GM19023 (cell line): ENCODE results near the gene CACNA1C.

Experiments used
- ATAC-seq: cut with Tn5 transposase; IDR thresholded peaks from one replicate; pipeline ENCODE4 v1.9.1; 2021; ENCODE audit warnings: mild to moderate bottlenecking, moderate library complexity; ENCODE audit not compliant: unreplicated experiment

The CACNA1C gene

DNA sequence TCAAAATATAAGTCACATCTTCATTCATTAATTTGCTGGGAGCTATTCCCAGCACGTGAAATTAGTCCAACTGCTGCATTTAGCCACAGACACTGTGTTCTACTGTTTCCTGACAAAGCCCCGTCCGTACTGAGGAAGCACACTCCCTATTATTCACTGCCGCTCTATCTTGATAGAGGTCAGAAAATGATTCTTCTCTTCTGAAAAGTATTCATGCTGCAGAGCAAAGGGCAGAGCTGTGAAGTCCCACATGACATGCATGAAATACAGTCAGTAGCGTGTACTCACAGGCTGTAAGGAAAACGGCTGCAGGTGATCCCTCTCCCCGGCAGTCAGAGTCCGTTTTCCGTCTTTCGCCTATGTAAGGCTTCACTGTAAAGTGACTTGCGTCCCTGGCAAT is 439.4 kb downstream of the CACNA1C start:
- no peak for ATAC-seq

DNA sequence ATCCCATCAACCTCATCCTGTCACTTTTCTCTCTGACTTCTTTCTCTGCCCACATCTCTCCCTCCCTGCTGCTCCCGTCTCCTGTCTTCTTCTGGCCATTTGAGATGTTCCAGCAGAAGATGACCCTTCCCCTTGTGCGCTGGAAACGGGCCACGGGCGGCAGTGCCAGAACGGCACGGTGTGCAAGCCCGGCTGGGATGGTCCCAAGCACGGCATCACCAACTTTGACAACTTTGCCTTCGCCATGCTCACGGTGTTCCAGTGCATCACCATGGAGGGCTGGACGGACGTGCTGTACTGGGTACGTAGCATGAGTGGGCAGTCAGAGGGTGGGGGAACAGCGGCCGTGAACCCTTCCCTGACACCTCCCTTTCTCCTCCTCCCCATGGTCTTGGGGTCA is 440.3 kb downstream of the CACNA1C start:
- ATAC-seq: no peak

DNA sequence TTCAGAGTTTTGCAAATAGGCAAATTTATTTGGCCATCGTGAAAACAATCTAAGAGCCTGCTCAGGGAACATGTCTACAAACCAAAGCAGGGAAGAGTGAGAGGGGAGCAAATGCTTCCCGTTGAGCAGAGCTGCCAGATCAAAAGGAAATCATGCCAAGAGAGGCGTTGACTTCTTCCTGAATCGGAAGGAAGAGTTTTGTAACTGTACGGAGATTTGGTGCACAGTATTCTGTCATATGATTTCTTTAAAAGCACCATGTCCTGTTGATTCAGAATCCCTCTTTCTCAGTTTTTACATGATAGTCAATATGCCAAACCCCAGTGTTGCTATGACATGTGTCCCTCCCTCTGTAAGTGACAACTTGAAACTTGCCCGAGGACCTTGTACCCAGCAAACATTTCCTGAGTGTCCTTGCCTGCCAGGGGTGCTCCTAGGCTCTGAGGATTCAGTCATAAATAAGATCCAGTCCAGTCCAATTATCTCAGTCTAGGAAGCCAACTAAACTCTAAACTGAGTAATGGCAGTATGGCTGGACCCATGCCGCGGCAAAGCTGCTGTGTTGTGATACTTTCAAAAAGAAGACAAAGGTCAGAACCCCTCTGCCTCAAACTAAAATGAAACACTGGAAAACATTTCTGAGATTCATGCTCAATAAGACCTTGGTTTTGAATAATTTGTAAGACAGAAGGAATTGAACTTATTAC is 441.9 kb downstream of the CACNA1C start:
- ATAC-seq: no peak

DNA sequence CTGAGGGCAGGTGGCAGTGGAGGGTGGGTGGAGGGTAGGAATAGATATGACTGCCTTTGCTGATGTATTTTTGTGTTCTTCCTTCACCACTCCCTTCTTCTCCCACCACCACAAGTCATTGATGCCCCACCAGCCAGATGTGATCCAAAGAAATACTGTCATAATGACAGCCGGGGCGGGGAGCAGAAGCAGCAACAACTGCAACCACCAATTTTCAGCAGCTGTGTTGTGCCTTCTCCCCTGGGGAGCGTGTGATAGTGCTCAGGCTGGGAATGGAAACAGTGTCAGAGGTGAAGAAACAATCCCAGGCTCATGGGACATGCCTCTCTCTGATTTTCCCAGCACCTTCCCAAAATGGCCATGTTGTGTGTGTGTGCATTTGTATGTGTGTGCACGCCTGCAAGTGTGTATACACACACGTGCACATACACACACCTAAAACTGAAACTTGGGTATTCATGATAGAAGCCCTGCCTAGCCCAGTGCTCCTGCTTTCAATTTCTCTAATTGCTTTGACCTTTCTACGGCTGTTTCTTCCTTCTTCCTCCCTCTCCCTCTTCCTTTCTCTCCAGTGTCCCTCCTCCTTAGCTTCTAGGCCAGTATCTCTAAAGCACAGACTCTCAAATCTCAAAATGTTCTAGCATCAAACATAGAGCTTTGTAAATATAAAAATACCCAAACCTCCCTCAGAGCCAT is 442.8 kb downstream of the CACNA1C start:
- ATAC-seq: no peak

DNA sequence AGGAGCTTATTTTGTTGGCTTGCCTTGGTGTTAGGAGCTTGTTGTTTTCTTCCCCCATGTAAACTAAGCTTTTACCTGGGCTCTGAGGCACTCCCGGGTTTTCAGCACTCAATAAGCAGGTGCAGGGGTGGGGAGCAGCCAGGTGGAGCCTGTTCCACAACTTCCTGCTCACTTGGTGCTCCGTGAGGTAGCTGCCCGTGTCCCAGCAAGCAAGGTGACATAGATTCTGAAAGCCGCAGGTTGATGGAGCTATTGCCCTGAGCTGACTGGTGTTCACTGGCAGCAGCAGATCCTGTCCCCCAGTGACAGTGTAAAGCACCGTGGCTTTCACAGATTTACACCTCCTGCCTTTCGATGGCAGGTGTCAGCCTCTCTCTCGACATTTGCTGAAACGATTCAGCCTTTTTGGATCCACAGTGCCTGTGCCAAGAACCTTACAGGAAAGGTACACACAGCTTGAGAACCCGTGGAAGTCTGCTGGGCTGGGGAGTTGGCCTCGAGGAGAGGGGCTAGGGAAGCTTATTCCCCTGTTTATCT is 446.2 kb downstream of the CACNA1C start:
- no peak for ATAC-seq

DNA sequence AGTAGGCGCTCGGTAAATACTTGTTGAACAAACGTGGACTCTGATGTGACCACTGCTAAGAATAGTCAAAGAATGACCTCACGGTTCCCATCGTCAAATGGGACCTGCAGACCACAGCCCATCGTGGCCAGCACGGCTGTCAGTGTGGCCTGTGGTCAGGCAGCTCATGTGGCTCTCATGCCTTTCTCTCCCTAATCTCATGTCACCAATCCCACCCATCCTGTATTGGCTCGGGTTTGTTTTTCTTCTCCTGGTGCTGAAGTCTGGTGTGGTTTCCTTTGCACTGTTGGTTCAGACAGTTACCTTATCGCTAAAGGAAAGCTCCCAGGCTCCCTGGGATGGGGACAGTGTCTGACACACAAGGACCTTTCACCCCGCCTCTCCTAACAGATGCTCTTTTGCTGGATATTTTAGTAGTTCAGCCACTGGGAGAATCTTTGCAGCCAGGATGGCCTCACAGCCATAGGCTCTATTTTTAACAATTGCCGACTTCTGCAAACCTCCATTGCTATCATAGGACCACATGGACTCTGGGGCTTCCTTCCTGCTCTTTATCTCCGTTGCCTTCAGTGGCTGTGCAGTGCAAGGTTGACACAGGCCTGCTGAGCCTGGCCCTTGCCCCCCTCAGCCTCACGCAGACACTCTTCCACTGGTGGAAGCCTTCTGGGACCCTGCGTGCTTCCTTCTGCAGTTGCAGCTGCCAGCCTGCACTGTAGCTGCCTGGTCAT is 448.8 kb downstream of the CACNA1C start:
- ATAC-seq: no peak

DNA sequence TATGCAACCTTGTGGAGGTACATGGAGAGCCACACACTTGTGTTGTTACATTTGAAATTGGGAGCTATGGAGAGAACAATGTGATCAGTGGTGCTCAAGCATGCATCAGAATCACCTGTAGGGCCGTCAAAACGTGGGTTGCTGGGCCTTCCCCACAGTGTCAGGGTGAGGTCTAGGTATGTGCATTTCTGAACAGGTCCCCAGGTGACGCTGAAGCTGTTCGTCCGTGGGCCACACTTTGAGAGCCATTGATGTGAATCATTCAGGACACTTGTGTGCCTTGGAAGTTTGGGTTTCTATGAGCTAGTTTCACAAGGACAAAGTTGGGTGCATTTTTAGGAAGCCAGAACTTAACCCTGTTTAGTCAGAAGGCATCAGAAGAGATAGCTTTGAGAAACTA is 450.2 kb downstream of the CACNA1C start:
- ATAC-seq: no peak

DNA sequence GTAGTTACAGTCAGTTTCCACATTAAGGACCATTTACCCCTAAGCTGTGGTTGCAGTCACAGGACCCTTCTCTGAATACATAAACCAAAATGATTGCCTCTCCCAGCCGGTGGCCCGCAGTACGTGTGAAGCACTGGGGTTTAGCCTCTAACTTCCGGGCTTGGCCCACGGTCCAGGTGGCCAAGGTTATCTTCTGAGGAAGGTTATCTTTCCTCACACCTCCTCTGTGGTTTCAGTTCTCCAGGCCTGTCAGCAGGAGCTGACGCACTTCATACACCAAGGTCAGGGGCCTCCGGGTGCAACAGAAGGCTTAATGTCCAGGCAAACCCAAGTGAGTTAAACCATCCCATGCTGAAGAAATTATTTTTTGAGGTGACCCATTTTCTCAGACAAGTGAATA is 451.0 kb downstream of the CACNA1C start:
- no peak for ATAC-seq

DNA sequence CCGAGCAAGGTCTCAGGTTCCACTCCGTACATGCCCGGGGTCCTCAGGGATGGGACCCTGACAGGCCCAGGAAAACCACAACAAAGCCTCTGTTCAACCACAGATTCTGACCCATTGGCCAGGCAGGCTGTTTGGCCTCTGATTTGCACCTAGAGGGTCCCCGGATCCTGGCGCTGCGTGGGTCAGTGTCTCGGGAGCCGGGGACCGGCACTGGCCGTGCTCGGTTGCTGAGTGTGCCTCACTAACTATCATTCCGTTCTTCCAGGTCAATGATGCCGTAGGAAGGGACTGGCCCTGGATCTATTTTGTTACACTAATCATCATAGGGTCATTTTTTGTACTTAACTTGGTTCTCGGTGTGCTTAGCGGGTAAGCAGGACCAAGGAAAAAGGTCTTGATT is 451.8 kb downstream of the CACNA1C start:
- no peak for ATAC-seq

DNA sequence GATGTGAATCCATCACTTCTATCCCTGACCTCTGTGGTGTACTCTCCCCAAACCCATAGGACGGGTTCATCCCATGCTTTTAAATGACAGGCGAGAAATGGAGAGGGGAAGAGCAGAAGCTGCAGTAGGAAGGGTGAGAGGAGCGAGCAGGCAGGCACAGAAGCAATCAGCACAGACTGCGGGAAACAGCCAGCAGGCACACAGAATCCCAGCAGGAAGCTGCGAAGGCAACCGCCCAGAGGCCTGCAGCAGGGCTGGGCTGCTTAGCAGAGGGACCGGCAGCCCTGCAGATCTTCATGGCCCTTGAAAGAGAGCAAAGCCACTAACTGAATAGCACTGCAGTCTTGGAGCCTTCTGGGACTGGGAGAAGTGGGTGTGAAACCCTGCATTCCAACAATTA is 455.0 kb downstream of the CACNA1C start:
- ATAC-seq: no peak

DNA sequence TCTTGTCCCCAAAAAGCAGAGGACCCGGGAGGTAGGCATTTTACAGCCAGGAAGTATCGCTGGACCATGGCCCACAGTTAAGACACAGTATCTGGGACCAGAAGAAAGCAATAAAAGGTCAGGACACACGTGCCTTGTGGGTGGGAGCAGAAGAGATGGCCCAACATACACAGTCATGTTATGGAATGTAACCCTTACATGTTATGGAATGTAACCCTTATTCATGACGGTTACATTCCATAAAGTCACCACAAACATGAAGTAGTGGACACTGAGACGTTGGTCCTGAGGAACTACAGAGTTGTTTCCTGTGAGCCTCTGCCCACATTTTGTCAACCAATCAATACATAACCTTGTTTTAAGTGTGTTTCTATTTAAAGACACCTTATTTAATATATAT is 456.4 kb downstream of the CACNA1C start:
- ATAC-seq: no peak

DNA sequence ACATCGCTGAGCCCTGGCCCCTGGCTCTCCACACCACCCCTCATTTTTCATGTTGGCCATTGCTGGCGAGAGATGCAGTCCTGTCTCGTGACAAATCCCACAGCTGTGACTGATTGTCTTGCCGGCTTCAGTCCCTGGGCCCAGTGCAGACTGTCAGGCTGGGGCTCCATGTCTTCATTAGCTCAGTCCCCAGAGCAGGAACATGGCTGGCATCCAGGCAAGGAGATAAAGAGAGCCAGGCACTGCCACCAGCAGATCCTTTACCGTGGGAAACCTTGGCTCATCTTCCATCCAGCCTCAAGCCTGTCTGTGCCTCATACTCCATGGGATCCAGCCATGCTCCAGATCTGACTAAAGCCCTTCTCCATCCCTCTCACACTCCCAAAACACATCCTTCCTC is 457.3 kb downstream of the CACNA1C start:
- no peak for ATAC-seq

DNA sequence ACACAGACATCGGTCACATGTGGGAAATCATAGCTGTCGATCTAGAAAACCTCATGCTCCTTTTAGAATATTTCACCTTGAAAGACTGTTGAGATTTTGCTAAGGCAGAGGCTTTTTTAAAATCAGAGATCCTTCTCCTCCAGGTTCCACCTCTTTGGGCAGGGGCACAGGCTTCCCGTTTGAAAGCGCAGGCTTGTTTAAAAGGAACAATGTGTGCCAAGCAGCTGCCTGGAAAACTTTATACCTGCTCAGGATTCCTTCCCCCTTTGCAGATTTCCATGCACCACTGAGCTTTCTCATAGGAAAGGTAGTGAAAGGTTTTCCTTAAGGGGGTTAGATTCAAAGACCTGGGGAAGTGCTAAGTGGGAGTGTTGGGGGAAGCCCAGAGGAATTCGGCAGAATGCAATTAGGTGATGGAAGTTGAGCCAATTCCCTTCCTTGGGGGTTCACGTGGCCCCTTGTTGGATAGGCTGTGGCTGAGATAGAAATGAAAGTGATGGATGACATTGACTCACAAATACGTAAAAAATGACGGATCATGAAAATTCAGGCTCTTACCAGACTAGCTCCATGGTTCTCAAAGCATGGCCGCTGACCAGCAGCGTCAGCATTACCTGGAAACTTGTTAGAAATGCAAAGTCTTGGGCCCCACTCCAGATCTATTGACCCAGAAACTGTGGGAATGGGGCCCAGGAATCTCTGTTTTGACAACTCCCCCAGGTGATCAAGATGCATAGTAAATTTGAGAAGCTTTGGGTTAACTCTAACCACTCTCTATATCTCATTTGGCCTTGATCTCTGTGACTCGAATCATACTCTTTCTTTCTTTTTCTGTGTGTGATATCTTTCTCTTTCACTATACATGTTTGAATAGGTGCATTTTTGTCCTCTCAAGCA is 460.6 kb downstream of the CACNA1C start:
- no peak for ATAC-seq

DNA sequence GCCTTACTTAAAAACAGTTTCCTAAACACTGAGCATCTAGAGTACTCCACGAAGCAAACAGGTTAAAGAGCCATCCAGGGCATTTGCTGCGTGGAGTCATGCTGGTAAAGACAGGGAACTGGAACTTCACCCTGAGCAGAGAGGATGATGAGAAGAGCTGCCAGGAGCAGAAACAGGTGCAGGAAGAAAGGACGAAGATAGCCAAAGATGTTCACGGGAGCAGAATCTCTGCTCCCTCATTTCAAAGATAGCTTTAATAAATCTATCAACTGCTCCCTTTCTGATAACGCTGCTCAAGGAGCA is 461.2 kb downstream of the CACNA1C start:
- no peak for ATAC-seq

DNA sequence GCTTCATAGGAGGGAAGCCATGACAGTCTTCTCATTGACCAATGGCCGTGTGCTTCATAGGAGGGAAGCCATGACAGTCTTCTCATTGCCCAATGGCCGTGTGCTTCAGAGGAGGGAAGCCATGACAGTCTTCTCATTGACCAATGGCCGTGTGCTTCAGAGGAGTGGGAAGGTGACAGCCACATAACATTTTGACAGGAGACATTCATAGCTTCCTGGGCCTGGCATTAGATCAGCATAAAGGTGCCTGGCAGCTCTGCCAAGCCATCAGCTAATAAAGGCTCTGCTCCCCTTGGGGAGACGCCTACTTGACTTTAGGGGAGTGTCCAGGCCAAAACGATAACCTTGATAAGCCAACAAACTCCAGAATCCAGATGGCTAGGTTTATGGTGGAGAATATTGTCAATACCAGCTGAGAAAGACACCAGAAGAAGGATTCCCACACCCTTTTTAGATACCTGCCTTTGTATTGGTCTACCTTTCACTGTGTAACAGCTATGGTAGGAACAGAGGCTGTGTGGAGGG is 468.0 kb downstream of the CACNA1C start:
- no peak for ATAC-seq

DNA sequence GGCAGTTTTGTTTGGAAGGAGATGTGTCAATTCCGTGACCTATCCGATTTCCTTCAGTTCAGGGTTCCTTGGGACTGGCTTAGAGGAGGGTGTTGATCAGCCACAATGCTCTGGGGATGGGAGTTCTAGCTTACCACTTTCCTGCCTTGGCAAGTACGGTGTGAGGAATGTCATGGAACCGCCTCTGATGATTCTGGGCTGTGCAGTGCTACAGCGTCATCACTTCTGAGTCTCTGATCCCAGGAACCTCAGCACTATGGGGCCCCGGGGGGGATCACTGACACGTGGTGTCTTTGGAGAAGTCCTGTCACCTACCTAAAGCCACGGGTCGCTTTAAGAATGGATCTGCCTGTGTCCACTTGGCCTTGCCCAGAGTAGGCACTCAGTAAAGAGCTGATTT is 470.5 kb downstream of the CACNA1C start:
- no peak for ATAC-seq

DNA sequence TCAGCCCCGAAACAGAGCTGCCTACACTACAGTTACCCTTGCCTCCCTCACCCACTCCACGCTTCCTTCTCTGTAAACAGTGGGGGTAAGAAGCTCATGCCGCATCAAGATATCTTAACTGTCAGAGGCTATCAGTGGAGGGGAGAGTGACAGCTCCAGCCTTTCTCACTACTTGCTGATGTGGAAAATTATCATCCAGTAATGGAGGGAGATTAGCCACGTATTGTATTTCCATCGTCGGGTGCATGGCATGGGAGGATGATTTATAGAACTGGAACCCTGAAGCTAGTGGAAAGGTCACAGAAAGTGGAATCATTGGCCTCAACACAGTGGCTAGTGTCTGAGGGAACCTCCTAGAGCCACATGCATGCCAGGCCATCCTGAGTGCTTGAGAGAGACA is 471.1 kb downstream of the CACNA1C start:
- no peak for ATAC-seq

DNA sequence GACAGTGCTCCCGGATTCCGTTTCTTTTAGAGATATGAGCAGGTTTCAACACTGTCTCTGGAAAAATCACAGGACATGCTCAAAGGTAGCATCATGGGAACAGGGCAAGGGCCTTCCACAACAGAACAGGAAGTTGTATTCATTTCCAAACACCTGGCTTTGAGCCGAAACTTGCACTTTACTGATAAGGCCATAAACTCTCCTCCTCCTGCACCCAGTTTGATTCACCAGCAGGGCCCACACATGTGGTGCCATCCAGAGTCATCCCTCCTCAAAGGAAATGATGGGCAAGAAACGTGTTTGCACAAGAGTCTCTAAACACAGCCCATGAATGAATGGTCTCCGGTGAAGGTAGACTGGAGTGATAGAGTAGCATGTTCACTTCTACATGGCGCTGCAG is 473.6 kb downstream of the CACNA1C start:
- ATAC-seq: no peak

DNA sequence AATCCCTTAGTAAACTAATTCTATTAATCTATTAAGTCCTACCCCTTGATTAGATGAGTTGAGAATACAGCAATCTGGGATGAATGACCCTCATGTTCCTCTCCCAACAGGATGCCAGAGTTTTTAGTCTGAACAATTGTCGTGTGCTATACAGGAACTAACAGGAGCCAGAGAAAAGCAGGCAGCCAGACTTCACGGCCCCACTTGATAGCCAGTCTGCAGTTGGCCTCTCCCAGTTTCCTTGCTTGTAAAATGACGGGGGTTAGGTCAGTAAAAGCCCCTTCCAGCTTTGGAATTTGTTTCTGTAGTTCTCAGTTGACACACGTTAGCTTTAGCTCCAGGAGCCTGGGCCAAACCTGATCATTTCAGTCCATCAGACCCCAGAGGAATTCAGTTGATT is 475.2 kb downstream of the CACNA1C start:
- ATAC-seq: no peak

DNA sequence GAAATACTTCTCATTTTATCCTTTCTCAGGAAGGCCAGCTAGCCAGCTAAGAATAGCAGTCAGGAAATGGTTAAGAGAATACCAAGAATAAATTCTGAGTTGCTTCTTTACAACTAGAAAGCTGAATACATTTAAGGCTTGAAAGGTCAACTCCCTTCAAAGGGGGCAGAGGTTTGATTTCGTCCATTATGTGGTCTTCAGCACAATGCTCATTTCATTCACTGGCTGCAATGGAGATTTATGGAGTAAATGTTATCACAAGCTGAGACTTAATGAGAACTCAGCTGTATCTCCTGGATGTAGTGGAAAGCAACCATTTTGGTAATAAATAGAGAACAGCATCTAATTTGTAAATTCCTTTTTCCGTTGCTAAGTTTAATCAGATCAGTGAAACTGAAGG is 477.0 kb downstream of the CACNA1C start:
- ATAC-seq: no peak

DNA sequence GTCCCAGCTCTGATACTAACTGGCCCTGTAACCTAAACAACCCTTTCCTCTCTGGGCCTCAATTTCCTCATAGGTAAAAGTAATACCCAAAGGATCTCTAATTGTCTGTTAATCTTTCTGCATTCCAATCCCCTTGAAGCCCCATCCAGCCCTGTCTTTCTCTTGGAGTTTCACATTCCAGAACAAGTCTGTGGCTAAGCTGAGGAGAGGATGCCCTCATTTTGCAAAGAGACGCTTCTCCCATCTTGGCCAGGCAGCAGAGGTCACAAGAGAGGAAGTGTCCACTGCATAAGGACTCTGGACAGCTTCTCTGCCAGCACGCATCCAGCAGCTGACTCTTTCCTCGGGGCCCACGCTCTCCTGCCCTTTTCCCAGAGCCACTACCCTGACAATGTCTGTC is 478.6 kb downstream of the CACNA1C start:
- ATAC-seq: no peak
